Progenitor cell of endocrine pancreas (in vitro differentiated cells): Measurements from ENCODE around the gene CEP72. TPM values are rescaled to one million over a fixed set of nuclear protein-coding genes. Genes with fewer than 3 reads are reported as not detected.
"Not testable (repeated sequence)": the region's sequence is repeated elsewhere in the genome, so short reads cannot be mapped to it uniquely, and the experiment has no call there.

Experiments
- DNase-seq: peaks from one replicate; pipeline ENCODE4 v3.0.0; 2021; ENCODE audit warnings: low spot score; ENCODE audit not compliant: unreplicated experiment
- H3K27ac Mint-ChIP-seq: 2 replicates; pipeline ENCODE4 v1.8.0; 2021; ENCODE audit warnings: mild to moderate bottlenecking, moderate library complexity, mixed read lengths
- H3K27me3 Mint-ChIP-seq: 2 replicates; pipeline ENCODE4 v1.8.0; 2021; ENCODE audit warnings: mixed read lengths
- H3K36me3 Mint-ChIP-seq: 2 replicates; pipeline ENCODE4 v1.8.0; 2022; ENCODE audit warnings: mixed read lengths; ENCODE audit not compliant: insufficient read depth
- H3K4me1 Mint-ChIP-seq: 2 replicates; pipeline ENCODE4 v1.8.0; 2021; ENCODE audit warnings: low read depth, mixed read lengths
- H3K4me3 Mint-ChIP-seq: 2 replicates; pipeline ENCODE4 v1.8.0; 2021; ENCODE audit warnings: low read depth, mild to moderate bottlenecking, moderate library complexity, mixed read lengths
- H3K9me3 Mint-ChIP-seq: 2 replicates; pipeline ENCODE4 v1.8.0; 2021; ENCODE audit warnings: low read depth, mixed read lengths
- total RNA-seq: library from RNA; stranded (reverse); gene quantifications from 2 replicates; pipeline ENCODE4 v1.2.1, GENCODE V29; 2021
- TF ChIP-seq, protein P1 (sequence below): fragments of 200-600 bp; sonication (generic); IDR thresholded peaks from one replicate; pipeline ENCODE4 v1.5.0; 2021; ENCODE audit warnings: antibody characterized with exemption, mild to moderate bottlenecking; ENCODE audit not compliant: unreplicated experiment

CEP72 gene
- total RNA-seq, 1 donor from 2014 or later: 24.8 TPM

DNA sequence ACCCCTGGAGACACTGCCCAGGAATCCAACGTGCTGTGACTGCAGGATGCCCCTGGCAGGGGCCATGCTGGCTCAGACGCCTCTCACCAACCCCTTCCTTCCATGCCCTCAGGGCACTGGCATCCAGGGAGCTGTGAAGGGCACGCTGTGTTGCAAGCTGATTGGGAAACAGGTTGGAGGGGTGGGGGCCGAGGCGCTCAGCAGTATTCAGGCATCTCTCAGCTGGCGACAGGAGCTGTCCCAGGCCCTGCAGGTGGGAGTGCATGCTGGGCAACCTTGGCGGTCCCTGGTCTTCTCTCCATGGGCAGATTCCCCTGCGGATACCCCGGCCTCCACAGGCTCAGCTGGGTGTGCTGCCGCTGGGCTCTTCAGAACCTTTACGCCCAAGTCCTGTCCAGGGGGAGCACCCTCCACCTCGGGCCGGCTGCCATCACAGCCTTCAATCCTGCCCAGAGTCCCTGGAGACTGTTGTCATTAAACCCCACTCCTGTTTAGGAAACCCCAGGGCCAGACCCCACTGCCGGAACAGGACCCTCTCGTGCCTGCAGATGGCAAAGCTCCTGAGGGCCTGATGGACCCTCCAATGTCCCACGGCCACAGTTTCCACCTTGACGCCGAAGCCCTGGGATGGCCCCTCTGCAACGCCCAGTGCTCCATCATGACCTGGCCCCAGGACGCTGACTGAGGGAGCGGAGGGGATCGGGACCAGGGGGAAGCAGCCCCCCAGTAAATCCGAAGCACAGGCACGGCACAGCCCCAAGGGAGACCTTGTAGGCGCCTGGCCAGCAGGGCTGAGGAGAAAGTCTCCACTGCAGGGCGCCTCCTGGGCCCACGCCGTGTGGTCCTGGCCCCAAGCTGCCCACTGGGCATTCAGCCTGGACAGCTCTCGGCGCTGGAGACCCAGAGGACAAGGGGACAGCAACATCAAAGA is 71.7 kb downstream of the CEP72 start:
- Mint-ChIP-seq H3K27ac (no peak overlapping the region), H3K4me3 (no peak overlapping the region), H3K4me1 (no peaks in the 10 kb centered on the region), H3K27me3 (peaks cover 9% of the 10 kb centered on the region), H3K9me3 (no peaks in the 10 kb centered on the region), H3K36me3 (no peaks in the 10 kb centered on the region)
- TF ChIP-seq, protein P1, sequence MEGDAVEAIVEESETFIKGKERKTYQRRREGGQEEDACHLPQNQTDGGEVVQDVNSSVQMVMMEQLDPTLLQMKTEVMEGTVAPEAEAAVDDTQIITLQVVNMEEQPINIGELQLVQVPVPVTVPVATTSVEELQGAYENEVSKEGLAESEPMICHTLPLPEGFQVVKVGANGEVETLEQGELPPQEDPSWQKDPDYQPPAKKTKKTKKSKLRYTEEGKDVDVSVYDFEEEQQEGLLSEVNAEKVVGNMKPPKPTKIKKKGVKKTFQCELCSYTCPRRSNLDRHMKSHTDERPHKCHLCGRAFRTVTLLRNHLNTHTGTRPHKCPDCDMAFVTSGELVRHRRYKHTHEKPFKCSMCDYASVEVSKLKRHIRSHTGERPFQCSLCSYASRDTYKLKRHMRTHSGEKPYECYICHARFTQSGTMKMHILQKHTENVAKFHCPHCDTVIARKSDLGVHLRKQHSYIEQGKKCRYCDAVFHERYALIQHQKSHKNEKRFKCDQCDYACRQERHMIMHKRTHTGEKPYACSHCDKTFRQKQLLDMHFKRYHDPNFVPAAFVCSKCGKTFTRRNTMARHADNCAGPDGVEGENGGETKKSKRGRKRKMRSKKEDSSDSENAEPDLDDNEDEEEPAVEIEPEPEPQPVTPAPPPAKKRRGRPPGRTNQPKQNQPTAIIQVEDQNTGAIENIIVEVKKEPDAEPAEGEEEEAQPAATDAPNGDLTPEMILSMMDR: no peak
- no peak for DNase-seq

DNA sequence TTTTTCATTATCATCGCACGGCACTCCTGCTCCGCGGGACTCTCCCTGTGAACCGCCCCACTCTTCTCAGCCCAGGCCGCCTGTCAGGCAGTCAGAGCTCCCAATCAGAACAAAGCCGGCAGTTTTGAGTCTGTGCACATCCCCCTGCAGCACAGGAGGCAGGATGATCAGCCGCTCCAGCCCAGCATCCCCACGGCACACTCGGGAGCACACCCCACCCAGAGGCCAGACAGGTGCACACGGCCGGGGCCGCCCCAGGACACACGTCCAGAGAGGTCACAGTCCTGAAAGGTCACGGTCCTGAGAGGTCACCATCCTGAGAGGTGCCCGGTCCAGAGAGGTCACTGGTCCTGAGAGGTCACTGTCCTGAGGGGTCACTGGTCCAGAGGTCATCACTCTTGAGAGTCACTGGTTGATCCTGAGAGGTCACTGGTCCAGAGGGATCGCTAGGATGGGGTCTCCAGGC is 72.6 kb downstream of the CEP72 start:
- TF ChIP-seq, protein P1: no peak
- Mint-ChIP-seq H3K4me1 (no peaks in the 10 kb centered on the region), H3K9me3 (no peaks in the 10 kb centered on the region), H3K27me3 (peaks cover 9% of the 10 kb centered on the region), H3K4me3 (no peak overlapping the region), H3K27ac (no peak overlapping the region), H3K36me3 (no peaks in the 10 kb centered on the region)
- DNase-seq: no peak

DNA sequence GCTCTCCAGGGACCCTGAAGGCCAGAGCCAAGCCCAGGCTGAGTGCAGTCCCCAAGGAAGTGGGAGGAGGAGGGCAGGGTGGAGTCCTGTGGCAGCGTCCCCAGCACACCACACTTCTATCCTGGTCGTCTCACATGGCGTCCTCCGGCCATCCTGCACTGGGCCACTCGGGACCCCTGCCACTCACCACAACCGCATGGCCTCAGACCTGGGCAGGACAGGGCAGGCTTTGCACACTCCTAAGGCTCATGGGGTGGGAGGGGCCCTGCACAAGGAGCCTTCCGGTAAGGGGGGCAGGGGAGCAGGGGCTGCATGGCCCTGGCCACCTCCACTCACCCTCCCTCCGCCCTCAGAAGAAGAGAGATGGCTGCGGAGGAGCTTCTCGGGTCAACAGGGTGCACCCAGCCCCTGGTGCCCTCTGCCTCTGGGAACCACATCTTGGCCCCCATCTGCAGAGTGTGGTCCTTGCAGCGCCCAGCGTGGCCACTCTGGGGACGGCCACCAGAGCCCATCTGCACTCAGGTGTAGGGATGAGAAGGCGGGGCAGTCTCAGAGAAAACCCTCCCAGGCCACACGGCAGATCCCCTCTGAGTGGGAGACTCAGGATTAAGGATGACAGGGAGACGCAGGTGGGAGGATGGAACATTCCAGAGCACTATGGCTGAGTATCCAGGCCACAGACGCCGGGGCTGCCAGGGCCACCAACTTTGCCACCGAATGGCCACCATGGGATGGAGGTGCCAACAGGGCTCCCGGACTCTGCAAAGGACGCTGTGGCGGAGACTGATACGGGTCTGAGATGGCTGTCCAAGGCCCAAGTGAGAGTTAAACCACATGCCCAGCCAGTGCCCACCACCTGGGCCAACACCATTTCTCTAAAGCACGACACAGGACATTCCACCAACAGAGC is 73.4 kb downstream of the CEP72 start:
- Mint-ChIP-seq H3K27me3 (peaks cover 9% of the 10 kb centered on the region), H3K9me3 (no peaks in the 10 kb centered on the region), H3K36me3 (no peaks in the 10 kb centered on the region), H3K4me3 (no peak overlapping the region), H3K4me1 (no peaks in the 10 kb centered on the region), H3K27ac (no peak overlapping the region)
- TF ChIP-seq, protein P1: no peak
- no peak for DNase-seq

- not testable (repeated sequence) for H3K27ac Mint-ChIP-seq, DNase-seq, H3K27me3 Mint-ChIP-seq, H3K4me3 Mint-ChIP-seq, H3K9me3 Mint-ChIP-seq, H3K4me1 Mint-ChIP-seq, H3K36me3 Mint-ChIP-seq
These were observed 74.0 kb downstream of the CEP72 start for GRCh38 chr5:686172-686523.

- not testable (repeated sequence) for H3K4me3 Mint-ChIP-seq, DNase-seq, H3K4me1 Mint-ChIP-seq, H3K9me3 Mint-ChIP-seq, H3K36me3 Mint-ChIP-seq, H3K27ac Mint-ChIP-seq, H3K27me3 Mint-ChIP-seq
These were observed 74.8 kb downstream of the CEP72 start for GRCh38 chr5:686936-687335.

- H3K27me3 Mint-ChIP-seq, H3K36me3 Mint-ChIP-seq, DNase-seq, H3K27ac Mint-ChIP-seq, H3K4me3 Mint-ChIP-seq, H3K9me3 Mint-ChIP-seq, H3K4me1 Mint-ChIP-seq: not testable (repeated sequence)
These were observed 76.3 kb downstream of the CEP72 start for GRCh38 chr5:688348-689010.

GRCh38 chr5:690293-690692 is 78.2 kb downstream of the CEP72 start:
- not testable (repeated sequence) for H3K36me3 Mint-ChIP-seq, H3K27ac Mint-ChIP-seq, H3K4me3 Mint-ChIP-seq, DNase-seq, H3K9me3 Mint-ChIP-seq, H3K27me3 Mint-ChIP-seq, H3K4me1 Mint-ChIP-seq

- not testable (repeated sequence) for H3K4me3 Mint-ChIP-seq, H3K27me3 Mint-ChIP-seq, H3K4me1 Mint-ChIP-seq, H3K36me3 Mint-ChIP-seq, H3K27ac Mint-ChIP-seq, H3K9me3 Mint-ChIP-seq, DNase-seq
These were observed 78.9 kb downstream of the CEP72 start for GRCh38 chr5:691049-691448.
